IPS-18c (cell line): ENCODE data around the gene SLC22A31.
"Not testable (repeated sequence)": the region's sequence is repeated elsewhere in the genome, so short reads cannot be mapped to it uniquely, and the experiment has no call there.

Experiments used
- H3K4me3 ChIP-seq: 2 replicates; pipeline ENCODE4 v1.7.0; 2013; ENCODE audit warnings: low read depth, mild to moderate bottlenecking, low read length, moderate library complexity; ENCODE audit not compliant: insufficient read depth
- H3K9me3 ChIP-seq: one replicate; pipeline ENCODE4 v1.6.1; 2013; ENCODE audit warnings: mild to moderate bottlenecking, low read length, moderate library complexity; ENCODE audit not compliant: control insufficient read depth, insufficient read depth

The SLC22A31 gene

GRCh38 chr16:89187770-89188392 is 12.5 kb downstream of the SLC22A31 start:
- H3K4me3 ChIP-seq = no peak overlapping the region

GRCh38 chr16:89187032-89187769 is 13.1 kb downstream of the SLC22A31 start:
- no peak overlapping the region for H3K4me3 ChIP-seq
- no peaks in the 10 kb centered on the region for H3K9me3 ChIP-seq

More at GRCh38 chr16:89187770-89188392, 12.5 kb downstream of the SLC22A31 start:
- no peaks in the 10 kb centered on the region for H3K9me3 ChIP-seq

- H3K4me3 ChIP-seq, H3K9me3 ChIP-seq: not testable (repeated sequence)
These were observed 13.7 kb downstream of the SLC22A31 start for GRCh38 chr16:89186593-89187031.

- not testable (repeated sequence) for H3K9me3 ChIP-seq
These were observed 14.3 kb downstream of the SLC22A31 start for GRCh38 chr16:89185887-89186592.

GRCh38 chr16:89184933-89185794 is 15.2 kb downstream of the SLC22A31 start:
- H3K4me3 ChIP-seq = no peak overlapping the region
- H3K9me3 ChIP-seq = no peaks in the 10 kb centered on the region

More at GRCh38 chr16:89185887-89186592, 14.3 kb downstream of the SLC22A31 start:
- H3K4me3 ChIP-seq = not testable (repeated sequence)

- H3K4me3 ChIP-seq = no peak overlapping the region
- H3K9me3 ChIP-seq = no peaks in the 10 kb centered on the region
These were observed 15.7 kb downstream of the SLC22A31 start for GRCh38 chr16:89184677-89184932.

- Histone ChIP-seq H3K9me3 (no peaks in the 10 kb centered on the region), H3K4me3 (no peak overlapping the region)
These were observed 16.2 kb downstream of the SLC22A31 start for GRCh38 chr16:89183975-89184676.

- H3K4me3 ChIP-seq = no peak overlapping the region
- no peaks in the 10 kb centered on the region for H3K9me3 ChIP-seq
These were observed 16.9 kb downstream of the SLC22A31 start for GRCh38 chr16:89183463-89183862.

GRCh38 chr16:89179656-89180315 is 20.6 kb downstream of the SLC22A31 start:
- Histone ChIP-seq H3K9me3 (no peaks in the 10 kb centered on the region), H3K4me3 (no peak overlapping the region)

GRCh38 chr16:89179148-89179484 is 21.2 kb downstream of the SLC22A31 start:
- no peak overlapping the region for H3K4me3 ChIP-seq
- no peaks in the 10 kb centered on the region for H3K9me3 ChIP-seq

- H3K9me3 ChIP-seq = no peaks in the 10 kb centered on the region
- no peak overlapping the region for H3K4me3 ChIP-seq
These were observed 21.7 kb downstream of the SLC22A31 start for GRCh38 chr16:89178453-89179147.

GRCh38 chr16:89177501-89177900 is 22.8 kb downstream of the SLC22A31 start:
- H3K9me3 ChIP-seq = no peaks in the 10 kb centered on the region
- H3K4me3 ChIP-seq = no peak overlapping the region

GRCh38 chr16:89176717-89177116 is 23.6 kb downstream of the SLC22A31 start:
- no peak overlapping the region for H3K4me3 ChIP-seq
- H3K9me3 ChIP-seq = no peaks in the 10 kb centered on the region

GRCh38 chr16:89176147-89176690 is 24.1 kb downstream of the SLC22A31 start:
- no peak overlapping the region for H3K4me3 ChIP-seq
- H3K9me3 ChIP-seq = no peaks in the 10 kb centered on the region

- no peak overlapping the region for H3K4me3 ChIP-seq
- H3K9me3 ChIP-seq = peaks cover 2% of the 10 kb centered on the region
These were observed 24.8 kb downstream of the SLC22A31 start for GRCh38 chr16:89175280-89176146.
